ENCODE measurements around the gene ZNF746. TPM values are rescaled to one million over a fixed set of nuclear protein-coding genes. Genes with fewer than 3 reads are reported as not detected.

Gene ZNF746
- total RNA-seq = 10 to 100 TPM; 19.7 to 21.4 TPM

- POLR2A ChIA-PET = no interaction called here
- H3K27ac Mint-ChIP-seq = peak within 1 kb of the TSS; percentile 92
- peak within 1 kb of the TSS; percentile 93 for H3K4me3 Mint-ChIP-seq
- peaks cover 2% of the 10 kb centered on the region for H3K27me3 Mint-ChIP-seq (ENCODE audit: low read depth)
- ATAC-seq = peak; percentile 95
- no peaks in the 10 kb centered on the region for H3K9me3 Mint-ChIP-seq (ENCODE audit: insufficient read depth)
- DNase-seq = peak; percentile 86
- CTCF ChIA-PET = no interaction called here
- peaks cover 44% of the 10 kb centered on the region for H3K4me1 Mint-ChIP-seq (ENCODE audit: low read depth)
- H3K36me3 Mint-ChIP-seq (ENCODE audit: low read depth) = peaks cover 16% of the 10 kb centered on the region
Observed at GRCh38 chr7:149497467-149498261, at the start of gene ZNF746. TSS of gene ZNF746 (minus strand) at chr7:149497809. CDS start at chr7:149497536, 273 bp downstream.

- Mint-ChIP-seq H3K27me3 (ENCODE audit: low read depth) (no peaks in the 10 kb centered on the region), H3K27ac (no peak overlapping the region), H3K4me3 (no peak overlapping the region), H3K36me3 (ENCODE audit: low read depth) (peaks cover 60% of the 10 kb centered on the region), H3K4me1 (ENCODE audit: low read depth) (no peaks in the 10 kb centered on the region), H3K9me3 (ENCODE audit: insufficient read depth) (no peaks in the 10 kb centered on the region)
- ATAC-seq (no peak), DNase-seq (no peak)
- ChIA-PET CTCF (no interaction called here), POLR2A (no interaction called here)
Observed at GRCh38 chr7:149547126-149547525, 49.5 kb upstream of the ZNF746 start.

GRCh38 chr7:149546331-149546730, 48.7 kb upstream of the ZNF746 start:
- H3K36me3 Mint-ChIP-seq (ENCODE audit: low read depth) = peaks cover 57% of the 10 kb centered on the region
- POLR2A ChIA-PET = no interaction called here
- no peak overlapping the region for H3K27ac Mint-ChIP-seq
- H3K4me1 Mint-ChIP-seq (ENCODE audit: low read depth) = no peaks in the 10 kb centered on the region
- CTCF ChIA-PET = interaction anchor here (0.6 kb wide), 1 partner anchor 47 kb away, joined by 3 read pairs; no protein-coding TSS in a partner anchor
- DNase-seq = no peak
- no peak overlapping the region for H3K4me3 Mint-ChIP-seq
- ATAC-seq = no peak
- no peaks in the 10 kb centered on the region for H3K27me3 Mint-ChIP-seq (ENCODE audit: low read depth)
- H3K9me3 Mint-ChIP-seq (ENCODE audit: insufficient read depth) = no peaks in the 10 kb centered on the region

- Mint-ChIP-seq H3K27ac (no peak overlapping the region), H3K27me3 (ENCODE audit: low read depth) (no peaks in the 10 kb centered on the region), H3K36me3 (ENCODE audit: low read depth) (peaks cover 39% of the 10 kb centered on the region), H3K4me1 (ENCODE audit: low read depth) (no peaks in the 10 kb centered on the region), H3K9me3 (ENCODE audit: insufficient read depth) (peaks cover 3% of the 10 kb centered on the region), H3K4me3 (no peak overlapping the region)
- DNase-seq (no peak), ATAC-seq (no peak)
- POLR2A ChIA-PET = no interaction called here
- CTCF ChIA-PET = no interaction called here
Observed at GRCh38 chr7:149544028-149544427, 46.4 kb upstream of the ZNF746 start.

- Mint-ChIP-seq H3K27me3 (ENCODE audit: low read depth) (no peaks in the 10 kb centered on the region), H3K4me3 (no peak overlapping the region), H3K27ac (no peak overlapping the region), H3K9me3 (ENCODE audit: insufficient read depth) (peaks cover 33% of the 10 kb centered on the region), H3K36me3 (ENCODE audit: low read depth) (peaks cover 14% of the 10 kb centered on the region), H3K4me1 (ENCODE audit: low read depth) (peaks cover 14% of the 10 kb centered on the region)
- DNase-seq = no peak
- ChIA-PET POLR2A (no interaction called here), CTCF (no interaction called here)
- ATAC-seq = no peak
Observed at GRCh38 chr7:149532654-149533053, 35.0 kb upstream of the ZNF746 start.

GRCh38 chr7:149529136-149529718, 31.6 kb upstream of the ZNF746 start:
- Mint-ChIP-seq H3K9me3 (ENCODE audit: insufficient read depth) (peaks cover 36% of the 10 kb centered on the region), H3K36me3 (ENCODE audit: low read depth) (peaks cover 9% of the 10 kb centered on the region), H3K4me1 (ENCODE audit: low read depth) (peaks cover 1% of the 10 kb centered on the region), H3K27me3 (ENCODE audit: low read depth) (no peaks in the 10 kb centered on the region), H3K27ac (no peak overlapping the region), H3K4me3 (no peak overlapping the region)
- ChIA-PET POLR2A (no interaction called here), CTCF (no interaction called here)
- DNase-seq = no peak
- ATAC-seq = no peak

GRCh38 chr7:149527414-149527813, 29.8 kb upstream of the ZNF746 start:
- DNase-seq = no peak
- Mint-ChIP-seq H3K4me3 (no peak overlapping the region), H3K27me3 (ENCODE audit: low read depth) (no peaks in the 10 kb centered on the region), H3K36me3 (ENCODE audit: low read depth) (peaks cover 8% of the 10 kb centered on the region), H3K4me1 (ENCODE audit: low read depth) (no peaks in the 10 kb centered on the region), H3K9me3 (ENCODE audit: insufficient read depth) (peaks cover 33% of the 10 kb centered on the region), H3K27ac (no peak overlapping the region)
- ChIA-PET POLR2A (no interaction called here), CTCF (no interaction called here)
- no peak for ATAC-seq

GRCh38 chr7:149525280-149525679, 27.7 kb upstream of the ZNF746 start:
- H3K9me3 Mint-ChIP-seq (ENCODE audit: insufficient read depth) = peaks cover 26% of the 10 kb centered on the region
- ChIA-PET CTCF (no interaction called here), POLR2A (no interaction called here)
- no peak overlapping the region for H3K27ac Mint-ChIP-seq
- no peak for DNase-seq
- H3K4me3 Mint-ChIP-seq = no peak overlapping the region
- no peaks in the 10 kb centered on the region for H3K4me1 Mint-ChIP-seq (ENCODE audit: low read depth)
- no peak for ATAC-seq
- H3K27me3 Mint-ChIP-seq (ENCODE audit: low read depth) = peaks cover 4% of the 10 kb centered on the region
- peaks cover 8% of the 10 kb centered on the region for H3K36me3 Mint-ChIP-seq (ENCODE audit: low read depth)

GRCh38 chr7:149524394-149524793, 26.8 kb upstream of the ZNF746 start:
- no peak overlapping the region for H3K27ac Mint-ChIP-seq
- ChIA-PET POLR2A (no interaction called here), CTCF (no interaction called here)
- DNase-seq = no peak
- ATAC-seq = no peak
- peaks cover 19% of the 10 kb centered on the region for H3K9me3 Mint-ChIP-seq (ENCODE audit: insufficient read depth)
- no peak overlapping the region for H3K4me3 Mint-ChIP-seq
- peaks cover 3% of the 10 kb centered on the region for H3K36me3 Mint-ChIP-seq (ENCODE audit: low read depth)
- peaks cover 9% of the 10 kb centered on the region for H3K27me3 Mint-ChIP-seq (ENCODE audit: low read depth)
- no peaks in the 10 kb centered on the region for H3K4me1 Mint-ChIP-seq (ENCODE audit: low read depth)

GRCh38 chr7:149510248-149510647, 12.6 kb upstream of the ZNF746 start:
- no peak overlapping the region for H3K27ac Mint-ChIP-seq
- no peak for DNase-seq
- POLR2A ChIA-PET = no interaction called here
- no peaks in the 10 kb centered on the region for H3K4me1 Mint-ChIP-seq (ENCODE audit: low read depth)
- H3K27me3 Mint-ChIP-seq (ENCODE audit: low read depth) = peaks cover 6% of the 10 kb centered on the region
- CTCF ChIA-PET = interaction anchor here (1.1 kb wide), 1 partner anchor 114 kb away, joined by 3 read pairs; no protein-coding TSS in a partner anchor
- H3K4me3 Mint-ChIP-seq = no peak overlapping the region
- ATAC-seq = no peak
- H3K36me3 Mint-ChIP-seq (ENCODE audit: low read depth) = peaks cover 11% of the 10 kb centered on the region
- peaks cover 26% of the 10 kb centered on the region for H3K9me3 Mint-ChIP-seq (ENCODE audit: insufficient read depth)

GRCh38 chr7:149509774-149510173, 12.2 kb upstream of the ZNF746 start:
- DNase-seq (no peak), ATAC-seq (no peak)
- Mint-ChIP-seq H3K27ac (no peak overlapping the region), H3K36me3 (ENCODE audit: low read depth) (peaks cover 9% of the 10 kb centered on the region), H3K27me3 (ENCODE audit: low read depth) (peaks cover 4% of the 10 kb centered on the region), H3K9me3 (ENCODE audit: insufficient read depth) (peaks cover 30% of the 10 kb centered on the region), H3K4me1 (ENCODE audit: low read depth) (no peaks in the 10 kb centered on the region), H3K4me3 (no peak overlapping the region)
- POLR2A ChIA-PET = no interaction called here
- CTCF ChIA-PET = interaction anchor here (0.6 to 1.1 kb wide), 2 partner anchors 115 to 323 kb away, joined by 3 read pairs; no protein-coding TSS in a partner anchor

- no peak overlapping the region for H3K4me3 Mint-ChIP-seq
- ChIA-PET CTCF (no interaction called here), POLR2A (no interaction called here)
- peaks cover 3% of the 10 kb centered on the region for H3K27me3 Mint-ChIP-seq (ENCODE audit: low read depth)
- H3K9me3 Mint-ChIP-seq (ENCODE audit: insufficient read depth) = peaks cover 31% of the 10 kb centered on the region
- DNase-seq (no peak), ATAC-seq (no peak)
- H3K36me3 Mint-ChIP-seq (ENCODE audit: low read depth) = peaks cover 7% of the 10 kb centered on the region
- H3K27ac Mint-ChIP-seq = no peak overlapping the region
- H3K4me1 Mint-ChIP-seq (ENCODE audit: low read depth) = peaks cover 5% of the 10 kb centered on the region
Observed at GRCh38 chr7:149505551-149505950, 7.9 kb upstream of the ZNF746 start.
